Spleen (tissue), 7 donors: ENCODE results near the gene TCF12.

Source experiments
- POLR2A ChIP-seq, 3 donors: fragments of 450-650 bp; IDR thresholded peaks; one replicate each; pipeline ENCODE4 v1.5.1; 2017; ENCODE audit warnings: antibody characterized with exemption in 3 of 3, mild to moderate bottlenecking in 1 of 3
- POLR2AphosphoS5 ChIP-seq, 3 donors: sonication (generic); formaldehyde crosslinking; IDR thresholded peaks; one replicate each; pipeline ENCODE4 v1.5.1; 2017; ENCODE audit warnings: antibody characterized with exemption in 3 of 3
- TF ChIP-seq, protein P1 (sequence below), 11 experiments: fragments of 200-600 bp in 7 of 11; fragments of 450-650 bp in 4 of 11; sonication (generic) in 4 of 11; IDR thresholded peaks in 8 of 11; conservative IDR thresholded peaks in 3 of 11; 1 replicate in 7 of 11; 2 replicates in 4 of 11; pipeline versions ENCODE4 v1.4.0 to v1.8.0; 2016 to 2021; ENCODE audit warnings: antibody characterized with exemption in 11 of 11, inconsistent platforms in 4 of 11, mild to moderate bottlenecking in 1 of 11
- donor health status: DM: no; HTN: no; CAD: no; lungs with moderate emphysema.
- donor health status: DM: no; HTN: no; CAD: no.
- donor health status: DM: no; HTN: no; CAD: no.

DNA sequence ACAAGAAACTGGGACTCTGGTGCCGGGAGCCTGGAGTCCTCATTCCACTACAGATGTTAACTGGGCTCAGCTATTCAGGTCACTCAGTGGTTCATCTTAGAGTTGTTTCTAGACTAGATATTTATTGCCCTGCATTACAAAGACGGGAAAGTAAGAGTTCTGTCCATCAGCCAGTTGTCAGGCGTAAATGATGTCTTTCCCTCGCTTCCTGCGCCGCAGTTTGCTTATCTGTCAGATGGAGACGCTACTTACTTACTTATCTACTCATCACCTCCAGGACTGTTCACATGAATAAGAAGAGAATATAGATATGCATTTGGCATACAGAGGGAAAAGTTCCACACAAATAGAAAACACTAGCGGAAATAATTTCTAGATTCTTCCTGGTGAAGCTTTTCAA, 410.0 kb downstream of the TCF12 start:
- TF ChIP-seq, protein P1, sequence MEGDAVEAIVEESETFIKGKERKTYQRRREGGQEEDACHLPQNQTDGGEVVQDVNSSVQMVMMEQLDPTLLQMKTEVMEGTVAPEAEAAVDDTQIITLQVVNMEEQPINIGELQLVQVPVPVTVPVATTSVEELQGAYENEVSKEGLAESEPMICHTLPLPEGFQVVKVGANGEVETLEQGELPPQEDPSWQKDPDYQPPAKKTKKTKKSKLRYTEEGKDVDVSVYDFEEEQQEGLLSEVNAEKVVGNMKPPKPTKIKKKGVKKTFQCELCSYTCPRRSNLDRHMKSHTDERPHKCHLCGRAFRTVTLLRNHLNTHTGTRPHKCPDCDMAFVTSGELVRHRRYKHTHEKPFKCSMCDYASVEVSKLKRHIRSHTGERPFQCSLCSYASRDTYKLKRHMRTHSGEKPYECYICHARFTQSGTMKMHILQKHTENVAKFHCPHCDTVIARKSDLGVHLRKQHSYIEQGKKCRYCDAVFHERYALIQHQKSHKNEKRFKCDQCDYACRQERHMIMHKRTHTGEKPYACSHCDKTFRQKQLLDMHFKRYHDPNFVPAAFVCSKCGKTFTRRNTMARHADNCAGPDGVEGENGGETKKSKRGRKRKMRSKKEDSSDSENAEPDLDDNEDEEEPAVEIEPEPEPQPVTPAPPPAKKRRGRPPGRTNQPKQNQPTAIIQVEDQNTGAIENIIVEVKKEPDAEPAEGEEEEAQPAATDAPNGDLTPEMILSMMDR (IDR thresholded peaks at IDR 0.05 in 8 of 11, conservative IDR thresholded peaks at IDR 0.05 in 3 of 11): no peak
- TF ChIP-seq POLR2A (IDR thresholded peaks at IDR 0.05) (no peak), POLR2AphosphoS5 (IDR thresholded peaks at IDR 0.05) (no peak)
